CD14-positive monocyte (primary cell): ENCODE data around the gene NKG7. TPM values are rescaled to one million over a fixed set of nuclear protein-coding genes. Genes with fewer than 3 reads are reported as not detected.

Experiments
- DNase-seq, 3 donors: peaks; one replicate each; pipeline ENCODE4 v3.0.0-alpha.2; 2011 to 2022
- H2AFZ ChIP-seq: 2 replicates; pipeline ENCODE4 v1.6.0; 2012; ENCODE audit warnings: mild to moderate bottlenecking, low read depth, low read length, inconsistent platforms; ENCODE audit not compliant: insufficient read depth, poor library complexity, severe bottlenecking
- H3K27ac ChIP-seq, 2 donors: 1 replicate in 1 of 2; 2 replicates in 1 of 2; pipeline ENCODE4 v1.5.1; 2012 to 2013; ENCODE audit warnings: low read length in 2 of 2, control low read depth in 1 of 2, inconsistent platforms in 1 of 2, low read depth in 1 of 2, mild to moderate bottlenecking in 1 of 2
- H3K27me3 ChIP-seq, 2 donors: one replicate each; pipeline versions ENCODE4 v1.6.0 to v1.6.1; 2011 to 2013; ENCODE audit warnings: low read length in 2 of 2; ENCODE audit not compliant: control insufficient read depth in 2 of 2, insufficient read depth in 2 of 2
- H3K36me3 ChIP-seq, 2 donors: replicated peaks in 1 of 2; 1 replicate in 1 of 2; 2 replicates in 1 of 2; pipeline versions ENCODE4 v1.5.1 to v1.6.1; 2012 to 2013; ENCODE audit warnings: low read length in 2 of 2, control low read depth in 1 of 2, inconsistent platforms in 1 of 2, mild to moderate bottlenecking in 1 of 2; ENCODE audit not compliant: insufficient read depth in 2 of 2, control insufficient read depth in 1 of 2
- H3K4me1 ChIP-seq, 2 donors: 1 replicate in 1 of 2; 2 replicates in 1 of 2; pipeline versions ENCODE4 v1.5.1 to v1.6.1; 2012 to 2013; ENCODE audit warnings: low read length in 2 of 2, control low read depth in 1 of 2, inconsistent platforms in 1 of 2, mild to moderate bottlenecking in 1 of 2, moderate library complexity in 1 of 2; ENCODE audit not compliant: insufficient read depth in 2 of 2, control insufficient read depth in 1 of 2
- H3K4me2 ChIP-seq: replicated peaks from 2 replicates; pipeline ENCODE3; 2012; ENCODE audit warnings: low read length, moderate library complexity, mild to moderate bottlenecking; ENCODE audit not compliant: poor library complexity, severe bottlenecking; ENCODE audit errors: extremely low read depth
- H3K4me3 ChIP-seq, 3 experiments: fragments of 200-600 bp in 1 of 3; sonication (generic) in 1 of 3; replicated peaks in 1 of 3; 1 replicate in 2 of 3; 2 replicates in 1 of 3; pipeline ENCODE4 v1.5.1; 2011 to 2013; ENCODE audit warnings: low read length in 3 of 3, mild to moderate bottlenecking in 3 of 3, control low read depth in 2 of 3, low read depth in 2 of 3, inconsistent platforms in 1 of 3, moderate library complexity in 1 of 3
- H3K79me2 ChIP-seq: 2 replicates; pipeline ENCODE4 v1.6.0; 2012; ENCODE audit warnings: mild to moderate bottlenecking, control low read depth, inconsistent platforms, low read length, moderate library complexity; ENCODE audit not compliant: insufficient read depth
- H3K9ac ChIP-seq: 2 replicates; pipeline ENCODE4 v1.6.0; 2017; ENCODE audit warnings: low read length, mild to moderate bottlenecking; ENCODE audit not compliant: insufficient read depth, poor library complexity, severe bottlenecking
- H3K9me3 ChIP-seq, 2 donors: replicated peaks in 1 of 2; 1 replicate in 1 of 2; 2 replicates in 1 of 2; pipeline versions ENCODE4 v1.5.1 to v1.6.1; 2012 to 2013; ENCODE audit warnings: low read length in 2 of 2, control low read depth in 1 of 2; ENCODE audit not compliant: control insufficient read depth in 1 of 2, insufficient read depth in 1 of 2
- H4K20me1 ChIP-seq: 2 replicates; pipeline ENCODE4 v1.6.0; 2012; ENCODE audit warnings: mild to moderate bottlenecking, low read length, control low read depth, moderate library complexity; ENCODE audit not compliant: insufficient read depth
- H3K27ac Mint-ChIP-seq, 7 donors: one replicate each; pipeline ENCODE4 v1.8.0; 2020; ENCODE audit warnings: mild to moderate bottlenecking in 7 of 7, mixed read lengths in 7 of 7, moderate library complexity in 6 of 7, inconsistent platforms in 2 of 7
- H3K27me3 Mint-ChIP-seq, 3 donors: one replicate each; pipeline ENCODE4 v1.8.0; 2021 to 2022; ENCODE audit warnings: low read depth in 3 of 3, mild to moderate bottlenecking in 3 of 3, mixed read lengths in 3 of 3, moderate library complexity in 3 of 3, inconsistent platforms in 1 of 3
- H3K36me3 Mint-ChIP-seq, 2 donors: one replicate each; pipeline ENCODE4 v1.8.0; 2020; ENCODE audit warnings: mixed read lengths in 2 of 2, inconsistent platforms in 1 of 2, mild to moderate bottlenecking in 1 of 2
- H3K4me1 Mint-ChIP-seq: one replicate; pipeline ENCODE4 v1.8.0; 2020; ENCODE audit warnings: mild to moderate bottlenecking, mixed read lengths
- H3K4me3 Mint-ChIP-seq, 2 donors: one replicate each; pipeline ENCODE4 v1.8.0; 2020; ENCODE audit warnings: mild to moderate bottlenecking in 2 of 2, mixed read lengths in 2 of 2, moderate library complexity in 1 of 2
- H3K9me3 Mint-ChIP-seq, 7 donors: one replicate each; pipeline ENCODE4 v1.8.0; 2020 to 2022; ENCODE audit warnings: mixed read lengths in 7 of 7, mild to moderate bottlenecking in 6 of 7, moderate library complexity in 6 of 7, inconsistent platforms in 2 of 7
- WGBS: methylation state at CpG from one replicate; pipeline ENCODE4 v1.1.5; 2013; ENCODE audit warnings: missing lambda C conversion rate; ENCODE audit not compliant: insufficient coverage; 5-methylcytosine and 5-hydroxymethylcytosine counted together
- intact Hi-C, 2 donors: fragments of 100-400 bp; cut with micrococcal nuclease; formaldehyde crosslinking; loops; one replicate each; pipeline versions ENCODE4 v1.15.0 to v1.15.1; 2023
- polyA plus RNA-seq, 3 donors: library from polyadenylated mRNA; depleted of rRNA in 1 of 3; unstranded in 2 of 3; stranded (reverse) in 1 of 3; fragments of 300-500 nt in 2 of 3; fragments of >200 nt in 1 of 3; fragmentation: Illumina TruSeq in 2 of 3; gene quantifications; 1 replicate in 2 of 3; 2 replicates in 1 of 3; pipeline ENCODE4 v1.2.3, GENCODE V29; 2012 to 2021
- TF ChIP-seq, protein P1 (sequence below): fragments of 200-600 bp; IDR thresholded peaks from one replicate; pipeline ENCODE4 v1.8.0; 2022; ENCODE audit warnings: antibody characterized with exemption, mild to moderate bottlenecking

Gene NKG7
- polyA plus RNA-seq, 3 donors: 11.1 to 19.9 (median 16.4) TPM

DNA sequence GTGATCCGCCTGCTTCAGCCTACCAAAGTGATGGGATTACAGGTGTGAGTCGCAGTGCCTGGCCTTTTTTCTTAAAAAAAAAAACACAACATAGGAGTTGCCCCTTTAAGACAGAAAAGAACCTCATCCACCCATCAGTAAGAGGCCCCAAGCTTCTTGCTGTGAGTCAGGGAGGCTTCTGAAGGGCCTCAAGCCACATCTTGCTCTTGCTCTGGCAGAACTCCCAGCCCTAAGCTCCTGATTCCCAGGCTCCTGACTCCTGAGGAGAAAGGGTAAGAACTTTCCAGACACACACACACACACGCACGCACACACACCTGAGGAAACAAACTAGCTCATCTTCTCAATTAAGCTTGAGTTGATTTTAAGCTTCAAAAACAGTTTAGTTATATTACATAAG is 13.2 kb downstream of the NKG7 start:
- no peak overlapping the region for H3K4me3 Mint-ChIP-seq
- peaks cover 0 to 17% of the 10 kb centered on the region in 2 donors for H3K4me1 ChIP-seq

DNA sequence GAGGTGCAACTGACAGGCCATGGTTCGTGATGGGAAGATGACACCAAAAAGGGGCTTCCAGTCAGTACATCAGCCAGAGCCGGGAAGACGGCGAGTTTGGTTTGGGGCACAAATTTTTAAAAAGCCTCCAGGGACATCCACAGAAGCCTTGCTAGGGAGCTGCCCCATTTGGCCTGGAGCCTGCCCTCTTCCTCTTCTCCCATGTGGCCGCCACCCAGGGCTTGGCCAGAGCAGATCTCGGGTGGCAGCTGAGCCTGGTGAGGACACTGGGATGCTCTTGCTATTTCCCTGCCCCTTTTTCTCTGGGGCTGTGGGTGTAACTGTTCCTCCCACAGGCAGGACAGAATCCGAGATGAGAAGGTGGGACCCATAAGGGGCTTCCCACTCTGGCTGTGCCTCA is 14.5 kb downstream of the NKG7 start:
- H3K4me2 ChIP-seq: no peak overlapping the region
- H3K79me2 ChIP-seq: peaks cover 18% of the 10 kb centered on the region
- Mint-ChIP-seq H3K27me3 (no peaks in the 10 kb centered on the region), H3K4me3 (no peak overlapping the region), H3K4me1 (peaks cover 9% of the 10 kb centered on the region), H3K27ac (peak overlapping the region in 2 of 7 donors; percentile 41 to 54), H3K36me3 (peaks cover 20 to 39% of the 10 kb centered on the region in 2 donors), H3K9me3 (no peaks in the 10 kb centered on the region)
- no peak for DNase-seq
- TF ChIP-seq, protein P1, sequence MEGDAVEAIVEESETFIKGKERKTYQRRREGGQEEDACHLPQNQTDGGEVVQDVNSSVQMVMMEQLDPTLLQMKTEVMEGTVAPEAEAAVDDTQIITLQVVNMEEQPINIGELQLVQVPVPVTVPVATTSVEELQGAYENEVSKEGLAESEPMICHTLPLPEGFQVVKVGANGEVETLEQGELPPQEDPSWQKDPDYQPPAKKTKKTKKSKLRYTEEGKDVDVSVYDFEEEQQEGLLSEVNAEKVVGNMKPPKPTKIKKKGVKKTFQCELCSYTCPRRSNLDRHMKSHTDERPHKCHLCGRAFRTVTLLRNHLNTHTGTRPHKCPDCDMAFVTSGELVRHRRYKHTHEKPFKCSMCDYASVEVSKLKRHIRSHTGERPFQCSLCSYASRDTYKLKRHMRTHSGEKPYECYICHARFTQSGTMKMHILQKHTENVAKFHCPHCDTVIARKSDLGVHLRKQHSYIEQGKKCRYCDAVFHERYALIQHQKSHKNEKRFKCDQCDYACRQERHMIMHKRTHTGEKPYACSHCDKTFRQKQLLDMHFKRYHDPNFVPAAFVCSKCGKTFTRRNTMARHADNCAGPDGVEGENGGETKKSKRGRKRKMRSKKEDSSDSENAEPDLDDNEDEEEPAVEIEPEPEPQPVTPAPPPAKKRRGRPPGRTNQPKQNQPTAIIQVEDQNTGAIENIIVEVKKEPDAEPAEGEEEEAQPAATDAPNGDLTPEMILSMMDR: no peak
- intact Hi-C loops: no loop called here
- no peak overlapping the region for H3K9ac ChIP-seq
- peaks cover 0 to 8% of the 10 kb centered on the region in 2 donors for H3K4me1 ChIP-seq
- no peaks in the 10 kb centered on the region for H3K9me3 ChIP-seq
- H3K36me3 ChIP-seq: peaks cover 8 to 12% of the 10 kb centered on the region in 2 donors
- no peak overlapping the region for H3K27ac ChIP-seq
- WGBS: 98% methylated on average over 4 of the region's 7 CpGs
- no peaks in the 10 kb centered on the region for H3K27me3 ChIP-seq
- H4K20me1 ChIP-seq: no peaks in the 10 kb centered on the region
- H3K4me3 ChIP-seq: no peak overlapping the region
- H2AFZ ChIP-seq: no peak overlapping the region

More for the DNA sequence above, 13.2 kb downstream of the NKG7 start:
- TF ChIP-seq, protein P1: no peak
- Mint-ChIP-seq H3K27me3 (no peaks in the 10 kb centered on the region), H3K9me3 (no peaks in the 10 kb centered on the region), H3K4me1 (peaks cover 20% of the 10 kb centered on the region), H3K36me3 (peaks cover 19 to 32% of the 10 kb centered on the region in 2 donors), H3K27ac (peak overlapping the region in 2 of 7 donors; percentile 18 to 54)
- no peak for DNase-seq
- H3K79me2 ChIP-seq: peaks cover 27% of the 10 kb centered on the region
- H3K9me3 ChIP-seq: no peaks in the 10 kb centered on the region
- no peak overlapping the region for H3K9ac ChIP-seq
- H3K27me3 ChIP-seq: no peaks in the 10 kb centered on the region
- no peak overlapping the region for H2AFZ ChIP-seq
- H3K27ac ChIP-seq: no peak overlapping the region
- intact Hi-C loops: no loop called here
- no CpG with 5 or more reads among the region's 4 CpGs for WGBS
- no peak overlapping the region for H3K4me2 ChIP-seq
- H3K4me3 ChIP-seq: no peak overlapping the region
- H3K36me3 ChIP-seq: peaks cover 2 to 6% of the 10 kb centered on the region in 2 donors
- no peaks in the 10 kb centered on the region for H4K20me1 ChIP-seq
